Stimulated activated CD4-positive, alpha-beta T cell treated with anti-CD3 and anti-CD28 coated beads, Interleukin-1b, Interleukin-23, amount 100 ng/mL, for 4 hours (primary cell): ENCODE results near the gene C10orf71.

Experiments
- DNase-seq, 2 donors: peaks; one replicate each; pipeline ENCODE4 v3.0.0-alpha.2; 2020; ENCODE audit warnings: low read depth in 2 of 2

Gene C10orf71

DNA sequence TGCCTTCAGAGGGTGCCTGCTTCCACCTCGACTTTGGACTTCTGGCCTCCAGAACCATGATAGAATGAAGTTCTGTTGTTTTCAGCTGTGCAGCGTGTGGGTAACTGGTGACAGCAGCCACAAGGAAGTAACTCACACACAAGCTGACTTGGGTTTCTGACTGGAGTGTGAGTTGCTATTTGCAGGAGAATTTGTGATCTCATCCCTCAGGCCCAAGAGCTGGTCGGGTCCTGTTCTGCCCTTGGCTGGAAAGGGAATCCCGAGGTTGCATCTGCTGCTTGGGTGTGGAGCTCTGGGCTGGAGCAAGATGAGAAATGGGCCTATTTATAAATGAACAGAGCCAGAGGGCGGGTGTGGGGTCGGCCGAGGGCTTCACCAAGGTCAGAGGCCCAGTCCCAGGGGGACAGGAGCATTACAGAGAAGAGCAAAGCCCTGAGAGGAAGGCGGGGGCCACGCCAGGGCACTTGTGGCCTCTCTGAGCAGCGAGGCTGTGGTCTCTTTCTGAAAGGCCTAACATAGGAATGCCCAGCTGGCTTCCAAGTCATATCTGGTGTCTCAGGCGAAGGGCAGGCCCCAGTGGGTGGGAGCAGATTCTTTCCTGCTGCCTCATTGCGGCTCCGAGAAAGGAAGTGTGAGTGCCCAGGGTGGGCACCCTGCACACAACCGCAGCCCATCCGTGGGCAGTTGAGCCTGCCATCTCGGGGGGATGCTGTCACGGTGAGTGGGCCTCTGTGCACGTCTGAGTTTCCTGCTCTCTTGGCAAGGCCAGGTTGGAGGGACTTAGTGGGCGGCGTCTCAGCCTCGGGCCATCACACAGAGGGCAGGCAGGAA is 26.5 kb upstream of the C10orf71 start:
- no peak for DNase-seq

DNA sequence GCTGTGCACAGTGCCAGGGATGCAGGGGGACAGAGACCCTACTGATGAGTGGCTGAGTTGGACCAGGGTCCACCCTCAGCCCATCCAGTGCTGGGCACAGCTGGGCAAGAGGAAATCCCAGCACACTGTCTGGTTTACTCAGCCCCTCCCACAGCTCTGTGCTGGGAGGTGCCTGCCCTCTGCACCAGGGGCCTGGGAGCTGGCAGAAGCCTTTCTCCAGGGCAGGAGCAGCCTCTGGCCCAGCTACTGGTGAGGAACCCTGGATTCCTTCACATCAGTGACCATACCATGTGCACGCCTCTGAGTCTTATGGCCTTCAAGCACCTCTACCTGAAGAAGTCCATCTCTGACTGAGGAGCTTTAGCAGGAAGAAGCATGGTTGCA is 25.9 kb upstream of the C10orf71 start:
- no peak for DNase-seq

- DNase-seq = no peak
Measured at GRCh38 chr10:49273626-49274025, 25.3 kb upstream of the C10orf71 start.

GRCh38 chr10:49274886-49275285 is 24.1 kb upstream of the C10orf71 start:
- DNase-seq = no peak

DNA sequence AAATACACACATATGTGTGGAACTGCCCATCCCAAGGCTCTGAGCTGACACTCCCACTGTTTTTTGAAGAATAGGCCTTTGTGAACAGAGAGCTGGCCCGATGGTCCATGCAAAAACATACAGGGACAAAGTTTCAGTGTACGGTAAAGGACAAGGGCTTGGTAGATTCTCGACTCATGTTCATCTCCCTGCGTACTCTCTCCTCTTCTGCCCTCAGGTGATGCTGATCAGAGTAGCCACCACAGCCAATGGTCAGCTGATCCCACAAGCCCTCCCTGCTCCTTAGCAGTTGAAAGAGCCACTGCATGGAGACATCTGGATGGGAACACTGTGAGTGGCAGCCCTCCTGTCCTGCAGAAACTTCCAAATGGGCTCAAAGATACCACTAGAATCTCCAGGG is 23.1 kb upstream of the C10orf71 start:
- no peak for DNase-seq

GRCh38 chr10:49276596-49276995 is 22.4 kb upstream of the C10orf71 start:
- DNase-seq = no peak

DNA sequence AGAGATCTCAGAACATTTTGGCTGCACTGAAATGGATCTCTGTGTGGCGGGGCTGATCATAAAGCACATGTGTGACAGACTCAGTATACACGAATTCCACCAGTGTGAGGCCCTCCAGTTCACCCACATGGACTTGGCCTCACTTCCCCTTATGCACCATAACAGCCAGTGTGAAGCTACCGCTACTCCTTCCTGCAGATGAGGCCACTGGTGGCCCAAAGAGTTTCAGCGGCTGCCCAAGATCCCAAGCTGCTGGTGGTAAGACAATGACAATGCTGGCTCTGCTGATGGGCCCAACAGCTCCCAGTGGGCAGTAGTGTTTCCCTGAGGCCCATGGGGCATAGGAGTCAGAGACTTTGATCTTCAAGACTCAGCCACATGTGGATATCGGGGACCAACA is 21.0 kb upstream of the C10orf71 start:
- DNase-seq = no peak

GRCh38 chr10:49278497-49278981 is 20.4 kb upstream of the C10orf71 start:
- DNase-seq = no peak

DNA sequence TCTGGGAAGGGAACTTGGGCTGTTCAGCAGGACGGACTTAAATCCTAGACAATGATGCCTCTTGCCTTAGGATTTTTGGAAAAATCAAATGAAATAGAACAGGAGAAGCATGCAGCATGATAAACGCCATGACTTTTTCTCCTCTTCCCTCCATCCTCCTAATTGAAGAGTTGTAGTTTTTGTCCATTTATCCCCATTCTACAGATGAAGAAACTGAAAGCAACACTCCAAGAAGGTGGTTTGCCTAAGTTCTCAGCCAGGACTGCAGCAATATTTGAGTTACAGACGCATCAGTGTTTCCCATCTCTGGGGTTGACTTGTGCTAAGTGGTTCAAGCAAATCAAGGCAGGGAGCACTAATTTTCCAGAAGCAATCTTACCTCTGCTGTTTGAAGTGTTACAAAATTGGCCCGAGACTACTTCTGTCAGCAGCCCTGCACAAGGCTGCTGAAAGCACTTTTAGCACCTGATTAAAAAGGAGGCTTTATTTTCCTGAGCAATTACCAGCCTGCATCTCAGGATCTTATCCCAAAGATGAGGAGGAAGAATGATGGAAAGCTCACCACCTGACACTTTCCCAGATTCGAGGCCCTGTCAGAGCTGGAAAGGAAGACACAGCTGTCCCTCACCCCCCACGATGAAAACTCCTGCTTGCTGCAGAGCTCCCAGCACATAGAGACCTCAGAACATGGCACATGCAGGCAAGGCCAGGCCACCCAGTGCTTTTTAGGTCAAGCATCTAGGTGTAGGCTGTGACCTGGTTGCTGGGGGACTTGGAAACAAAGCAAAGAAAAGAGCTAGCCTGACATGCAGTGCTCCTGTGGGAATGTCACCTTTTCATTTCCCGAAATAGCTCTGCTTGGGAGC is 19.7 kb upstream of the C10orf71 start:
- no peak for DNase-seq

GRCh38 chr10:49280001-49280408 is 19.0 kb upstream of the C10orf71 start:
- DNase-seq = no peak

DNA sequence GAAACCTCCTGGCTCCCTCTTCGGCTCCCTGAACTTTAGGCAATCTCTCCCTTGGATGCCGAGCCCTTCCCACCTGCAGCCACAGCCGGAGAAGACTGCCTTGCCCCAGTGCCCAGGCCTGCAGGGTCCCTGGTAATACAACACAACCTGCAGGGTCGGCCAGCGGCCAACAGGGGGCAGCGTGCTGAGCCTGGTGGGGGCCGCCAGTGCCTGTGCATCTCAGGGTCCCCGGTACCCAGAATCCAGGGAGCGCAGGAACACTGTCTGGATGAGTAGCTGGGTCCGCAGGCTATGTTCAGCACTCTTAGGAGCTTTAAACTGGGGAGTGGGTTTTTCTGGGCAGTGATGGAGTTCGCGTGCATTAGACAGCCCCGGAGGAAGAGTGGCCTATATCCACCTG is 17.5 kb upstream of the C10orf71 start:
- DNase-seq = no peak

- DNase-seq = no peak
Measured at GRCh38 chr10:49282306-49282705, 16.7 kb upstream of the C10orf71 start.

- no peak for DNase-seq
Measured at GRCh38 chr10:49282879-49283341, 16.1 kb upstream of the C10orf71 start.

DNA sequence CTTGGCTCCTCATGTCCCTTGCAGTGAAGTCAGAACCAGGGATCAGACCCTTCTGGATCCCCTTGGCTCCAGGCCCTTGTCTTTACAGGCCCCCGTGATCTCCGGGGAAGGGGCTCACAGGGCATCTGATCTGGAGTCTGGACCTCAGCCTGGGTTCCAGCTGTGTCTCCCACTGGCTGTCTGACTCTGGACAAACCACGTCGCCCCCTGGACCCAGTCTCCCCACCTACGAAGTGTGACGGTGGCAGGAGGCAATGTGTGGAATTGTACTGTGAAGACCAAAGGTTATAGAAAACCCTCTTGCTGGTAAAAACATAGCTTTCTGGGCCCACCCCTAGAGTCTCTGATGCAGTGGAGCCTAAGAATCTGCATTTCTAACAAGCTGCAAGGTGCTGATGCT is 15.5 kb upstream of the C10orf71 start:
- DNase-seq = no peak

GRCh38 chr10:49284356-49284755 is 14.6 kb upstream of the C10orf71 start:
- no peak for DNase-seq

- no peak for DNase-seq
Measured at GRCh38 chr10:49285232-49285631, 13.7 kb upstream of the C10orf71 start.

GRCh38 chr10:49286686-49287085 is 12.3 kb upstream of the C10orf71 start:
- DNase-seq = no peak

DNA sequence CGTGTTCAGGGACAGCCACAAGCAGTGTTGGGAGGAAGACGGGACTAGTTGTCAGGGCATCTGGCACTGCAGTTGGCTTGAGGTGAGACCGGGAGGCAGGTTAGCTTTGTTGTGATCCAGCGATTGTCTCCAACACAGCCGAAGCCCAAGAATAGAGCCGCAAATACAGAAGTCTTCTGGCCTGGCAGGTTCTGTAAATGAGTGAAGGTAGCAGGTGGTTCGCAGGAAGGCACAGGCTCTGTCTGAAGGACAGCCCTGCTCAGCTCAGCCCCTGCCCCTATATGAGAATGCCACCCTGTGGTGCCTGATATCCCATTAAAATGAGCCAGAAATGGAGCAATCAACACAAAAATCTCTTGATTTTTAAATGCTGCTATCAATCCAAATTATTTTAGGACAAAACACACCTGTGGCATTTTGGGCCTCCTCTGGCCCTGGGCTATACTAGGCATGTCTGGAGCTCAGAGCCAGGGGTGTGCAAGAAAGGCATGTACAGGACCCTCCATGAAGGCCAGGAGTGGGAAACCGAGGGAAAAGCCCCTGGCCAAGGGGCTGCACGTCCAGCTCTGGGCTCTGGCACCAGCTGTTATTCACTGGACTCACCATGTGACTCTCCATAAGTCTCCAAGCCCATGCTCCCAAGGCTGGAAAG is 11.2 kb upstream of the C10orf71 start:
- no peak for DNase-seq

DNA sequence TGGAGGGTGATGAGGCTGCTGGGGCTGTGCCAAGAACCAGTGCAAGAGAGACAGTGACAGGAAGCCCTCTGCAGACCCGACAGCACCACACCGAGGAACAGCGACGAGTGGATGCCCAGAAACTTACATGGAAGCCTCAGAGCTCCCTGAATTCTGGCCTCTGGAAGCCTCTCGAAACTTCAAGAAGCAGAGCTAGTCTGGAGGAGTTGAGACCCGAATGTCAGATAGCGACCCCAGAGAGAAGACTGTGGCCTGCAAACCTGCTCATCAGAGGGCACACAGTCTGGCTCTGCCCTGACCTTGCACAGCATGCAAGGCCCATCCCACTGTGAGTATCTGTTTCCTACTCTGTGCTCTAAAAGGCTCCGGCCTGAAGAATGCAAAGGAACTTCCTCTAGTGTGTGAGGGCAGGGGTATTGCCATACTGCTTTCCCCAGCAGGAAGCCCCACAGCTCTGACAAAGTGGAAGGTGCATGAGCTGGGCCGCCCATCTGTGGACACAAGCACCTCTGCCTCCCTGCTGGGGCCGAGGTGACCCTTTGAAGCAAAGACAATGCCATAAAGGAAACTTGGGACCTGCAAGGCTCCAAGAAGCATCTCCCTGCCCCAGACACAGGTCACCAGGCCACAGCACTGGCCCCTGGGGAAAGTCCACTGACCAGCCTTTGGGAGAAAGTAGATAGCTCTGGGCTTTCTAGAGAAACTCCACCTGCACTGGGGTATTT is 10.5 kb upstream of the C10orf71 start:
- DNase-seq = no peak

DNA sequence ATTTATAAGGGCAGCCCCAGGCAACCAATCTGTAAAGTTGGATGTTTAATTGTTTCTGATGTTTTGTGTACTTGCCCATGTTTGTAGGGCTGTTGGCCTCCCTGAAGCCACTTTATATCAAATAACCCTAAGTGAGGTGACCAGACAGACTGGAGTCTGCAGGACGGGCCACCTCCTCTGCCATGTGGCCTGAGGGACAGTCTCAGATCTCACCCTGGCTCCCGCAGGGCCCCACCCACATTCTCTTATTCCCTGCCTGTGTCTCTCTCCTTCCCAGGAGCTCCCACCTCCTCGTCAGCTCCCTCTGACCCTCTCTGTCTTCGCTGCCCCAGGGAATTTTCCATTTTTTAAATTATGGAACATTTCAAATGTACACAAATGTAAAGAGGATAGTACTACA is 9.5 kb upstream of the C10orf71 start:
- DNase-seq = no peak

GRCh38 chr10:49290131-49290530 is 8.8 kb upstream of the C10orf71 start:
- DNase-seq = no peak

- no peak for DNase-seq
Measured at GRCh38 chr10:49290607-49291006, 8.4 kb upstream of the C10orf71 start.
